NCI-H146 (cell line): ENCODE results near the gene CLEC2B.
A peak's percentile ranks its signal among the peaks of the same experiment; 100 is the strongest.

ENCODE experiments used
- DNase-seq: peaks from one replicate; lab custom pipeline; 2025; lab: John Stamatoyannopoulos, UW

Gene CLEC2B

GRCh38 chr12:9868951-9869306 lies 225 bp downstream of the CLEC2B start:
- DNase-seq, result no peak

- DNase-seq, result no peak
Observed at GRCh38 chr12:9868311-9868801, 798 bp downstream of the CLEC2B start.

GRCh38 chr12:9867531-9867930 lies 1.6 kb downstream of the CLEC2B start:
- DNase-seq, result no peak

GRCh38 chr12:9866860-9867269 lies 2.3 kb downstream of the CLEC2B start:
- no peak for DNase-seq

GRCh38 chr12:9864913-9865675 lies 4.1 kb downstream of the CLEC2B start:
- DNase-seq, result no peak

- no peak for DNase-seq
Observed at GRCh38 chr12:9858135-9858534, 11.0 kb downstream of the CLEC2B start.

- no peak for DNase-seq
Observed at GRCh38 chr12:9856894-9857293, 12.3 kb downstream of the CLEC2B start.

- no peak for DNase-seq
Observed at GRCh38 chr12:9856151-9856550, 13.0 kb downstream of the CLEC2B start.

- DNase-seq, result no peak
Observed at GRCh38 chr12:9851927-9852326, 17.2 kb downstream of the CLEC2B start.

- DNase-seq, result no peak
Observed at GRCh38 chr12:9851050-9851449, 18.1 kb downstream of the CLEC2B start.

- no peak for DNase-seq
Observed at GRCh38 chr12:9848899-9849298, 20.3 kb downstream of the CLEC2B start.

GRCh38 chr12:9843407-9843806 lies 25.7 kb downstream of the CLEC2B start:
- DNase-seq, result no peak

- DNase-seq, result no peak
Observed at GRCh38 chr12:9831720-9832119, 37.4 kb downstream of the CLEC2B start.

GRCh38 chr12:9829982-9830381 lies 39.2 kb downstream of the CLEC2B start:
- DNase-seq, result no peak

- DNase-seq, result no peak
Observed at GRCh38 chr12:9829483-9829882, 39.7 kb downstream of the CLEC2B start.

GRCh38 chr12:9827209-9827888 lies 41.8 kb downstream of the CLEC2B start, which contains the start of gene KLRF1:
Gene KLRF1, plus strand, starts transcription at chr12:9827481. Its CDS starts 64 bp downstream, at chr12:9827545.
- DNase-seq, result no peak

GRCh38 chr12:9820281-9820930 lies 48.7 kb downstream of the CLEC2B start:
- no peak for DNase-seq

GRCh38 chr12:9813821-9814798 lies 55.0 kb downstream of the CLEC2B start:
- peak; percentile 37 for DNase-seq

GRCh38 chr12:9811621-9812020 lies 57.5 kb downstream of the CLEC2B start:
- DNase-seq, result no peak

GRCh38 chr12:9810671-9811070 lies 58.5 kb downstream of the CLEC2B start:
- DNase-seq, result no peak

GRCh38 chr12:9809866-9810265 lies 59.3 kb downstream of the CLEC2B start:
- no peak for DNase-seq

GRCh38 chr12:9809338-9809737 lies 59.8 kb downstream of the CLEC2B start:
- no peak for DNase-seq
